ENCODE measurements around the gene LMO2. TPM values are rescaled to one million over a fixed set of nuclear protein-coding genes. Genes with fewer than 3 reads are reported as not detected.

Gene LMO2
- total and polyA plus RNA-seq, 2 donors (not counting 1 experiment from before 2014, with no cell fraction given): 6.2 to 10.7 TPM

GRCh38 chr11:33855500-33855899, 36.4 kb downstream of the LMO2 start:
- no peak overlapping the region for H3K4me2 ChIP-seq (replicated peaks; ENCODE audit: low read depth, low read length, poor library complexity, severe bottlenecking)
- H3K79me2 ChIP-seq (ENCODE audit: control insufficient read depth, insufficient read depth, low read length): no peaks in the 10 kb centered on the region
- no peak overlapping the region for H3K9ac ChIP-seq (ENCODE audit: low read length)
- CTCF ChIA-PET: interaction anchor here (1.0 to 14.8 kb wide), 4 partner anchors 12 to 119 kb away, joined by 3 to 273 read pairs (median 17); no protein-coding TSS in a partner anchor
- no peaks in the 10 kb centered on the region for H3K27me3 ChIP-seq (replicated peaks in 1 of 4; ENCODE audit: control extremely low read depth in 1 of 4, control insufficient read depth in 3 of 4, insufficient read depth in 4 of 4, low read length in 3 of 4)
- H2AFZ ChIP-seq (ENCODE audit: insufficient read depth, low read depth, low read length, poor library complexity, severe bottlenecking): no peak overlapping the region
- no peak for ATAC-seq (ENCODE audit: low read depth)
- H3K27me3 Mint-ChIP-seq: no peaks in the 10 kb centered on the region
- H3K36me3 ChIP-seq (replicated peaks in 1 of 2; ENCODE audit: control extremely low read depth in 1 of 2, control insufficient read depth in 1 of 2, extremely low read depth in 1 of 2, insufficient read depth in 2 of 2, low read length in 1 of 2): peaks cover 0 to 3% of the 10 kb centered on the region in 2 experiments
- no peak for DNase-seq
- no peak overlapping the region for H3K27ac ChIP-seq (ENCODE audit: low read length in 2 of 2)
- peaks cover 6% of the 10 kb centered on the region for H3K4me1 Mint-ChIP-seq
- no peak overlapping the region for H3K27ac Mint-ChIP-seq
- no peaks in the 10 kb centered on the region for H3K4me1 ChIP-seq (ENCODE audit: control insufficient read depth in 2 of 2, insufficient read depth in 2 of 2, low read length in 2 of 2)
- no peak overlapping the region for H3K4me3 Mint-ChIP-seq
- no peak for TF ChIP-seq EZH2 (IDR thresholded peaks at IDR 0.05; ENCODE audit: borderline replicate concordance, insufficient read depth, low read depth, low read length, poor library complexity, severe bottlenecking)
- TF ChIP-seq CTCF (IDR thresholded peaks at IDR 0.05): no peak
- H4K20me1 ChIP-seq (ENCODE audit: control insufficient read depth, insufficient read depth, low read length, poor library complexity, severe bottlenecking): no peaks in the 10 kb centered on the region
- POLR2A ChIA-PET: no interaction called here
- 100% methylated on average over 1 of the region's 2 CpGs for WGBS (ENCODE audit: insufficient coverage)
- H3K4me3 ChIP-seq (ENCODE audit: control extremely low read depth in 1 of 5, extremely low read depth in 1 of 5, insufficient read depth in 1 of 5, low read depth in 2 of 5, low read length in 4 of 5): no peak overlapping the region
- H3K9me3 ChIP-seq (ENCODE audit: control extremely low read depth in 1 of 3, control insufficient read depth in 2 of 3, insufficient read depth in 1 of 3, low read length in 2 of 3): no peaks in the 10 kb centered on the region
- H3K9me3 Mint-ChIP-seq (ENCODE audit: insufficient read depth): no peaks in the 10 kb centered on the region
- intact Hi-C loops (cut with micrococcal nuclease): loop anchor here (5.0 kb wide), 1 partner anchor 42 kb away; no protein-coding TSS in a partner anchor

- POLR2A ChIA-PET: no interaction called here
- H2AFZ ChIP-seq (ENCODE audit: insufficient read depth, low read depth, low read length, poor library complexity, severe bottlenecking): no peak overlapping the region
- TF ChIP-seq EZH2 (IDR thresholded peaks at IDR 0.05; ENCODE audit: borderline replicate concordance, insufficient read depth, low read depth, low read length, poor library complexity, severe bottlenecking) (no peak), CTCF (IDR thresholded peaks at IDR 0.05) (no peak)
- no peaks in the 10 kb centered on the region for H3K4me1 Mint-ChIP-seq
- CTCF ChIA-PET: interaction anchor here (0.9 to 14.8 kb wide), 4 partner anchors 9 to 148 kb away, joined by 3 to 273 read pairs (median 6); no protein-coding TSS in a partner anchor
- intact Hi-C loops (cut with micrococcal nuclease): no loop called here
- H3K4me3 Mint-ChIP-seq: no peak overlapping the region
- DNase-seq: no peak
- H3K4me3 ChIP-seq (ENCODE audit: control extremely low read depth in 1 of 5, extremely low read depth in 1 of 5, insufficient read depth in 1 of 5, low read depth in 2 of 5, low read length in 4 of 5): no peak overlapping the region
- no peaks in the 10 kb centered on the region for H3K9me3 Mint-ChIP-seq (ENCODE audit: insufficient read depth)
- no peak overlapping the region for H3K9ac ChIP-seq (ENCODE audit: low read length)
- H4K20me1 ChIP-seq (ENCODE audit: control insufficient read depth, insufficient read depth, low read length, poor library complexity, severe bottlenecking): no peaks in the 10 kb centered on the region
- H3K27me3 ChIP-seq (replicated peaks in 1 of 4; ENCODE audit: control extremely low read depth in 1 of 4, control insufficient read depth in 3 of 4, insufficient read depth in 4 of 4, low read length in 3 of 4): no peaks in the 10 kb centered on the region
- no peaks in the 10 kb centered on the region for H3K79me2 ChIP-seq (ENCODE audit: control insufficient read depth, insufficient read depth, low read length)
- 100% methylated on average over 3 of the region's 6 CpGs for WGBS (ENCODE audit: insufficient coverage)
- H3K27ac Mint-ChIP-seq: no peak overlapping the region
- H3K9me3 ChIP-seq (ENCODE audit: control extremely low read depth in 1 of 3, control insufficient read depth in 2 of 3, insufficient read depth in 1 of 3, low read length in 2 of 3): no peaks in the 10 kb centered on the region
- H3K4me1 ChIP-seq (ENCODE audit: control insufficient read depth in 2 of 2, insufficient read depth in 2 of 2, low read length in 2 of 2): no peaks in the 10 kb centered on the region
- no peaks in the 10 kb centered on the region for H3K36me3 ChIP-seq (replicated peaks in 1 of 2; ENCODE audit: control extremely low read depth in 1 of 2, control insufficient read depth in 1 of 2, extremely low read depth in 1 of 2, insufficient read depth in 2 of 2, low read length in 1 of 2)
- ATAC-seq (ENCODE audit: low read depth): no peak
- no peak overlapping the region for H3K4me2 ChIP-seq (replicated peaks; ENCODE audit: low read depth, low read length, poor library complexity, severe bottlenecking)
- H3K27me3 Mint-ChIP-seq: peaks cover 7% of the 10 kb centered on the region
- H3K27ac ChIP-seq (ENCODE audit: low read length in 2 of 2): no peak overlapping the region
Measured at GRCh38 chr11:33848717-33849390, 43.0 kb downstream of the LMO2 start.
